ENCODE data around the gene NINJ2.

GRCh38 chr12:574475-575128, 88.6 kb downstream of the NINJ2 start:
- TF ChIP-seq RXRA (IDR thresholded peaks at IDR 0.05; ENCODE audit: borderline replicate concordance, low read depth) (no peak), CTCF (IDR thresholded peaks at IDR 0.05) (no peak), EZH2phosphoT487 (IDR thresholded peaks at IDR 0.05; ENCODE audit: borderline replicate concordance, low read depth) (no peak), POLR2AphosphoS5 (IDR thresholded peaks at IDR 0.05; ENCODE audit: low read depth, low read length) (no peak), EP300 (IDR thresholded peaks at IDR 0.05; ENCODE audit: borderline replicate concordance in 1 of 2, low read depth in 1 of 2, low read length in 1 of 2) (no peak), YY1 (IDR thresholded peaks at IDR 0.05; ENCODE audit: low read depth) (no peak), TCF12 (IDR thresholded peaks at IDR 0.05) (no peak)
